K562 (cell line): ENCODE results near the gene ATP2B1. TPM values are rescaled to one million over a fixed set of nuclear protein-coding genes. Genes with fewer than 3 reads are reported as not detected.

Experiments
- ATAC-seq: fragments of 200-7000 bp; cut with Tn5 transposase; 3 replicates; pipeline ENCODE4 v1.9.1; 2020; ENCODE audit warnings: moderate library complexity
- BruUV-seq: library from RNA; stranded (reverse); fragments of 400-500 nt; replicated peaks from 2 replicates; lab custom pipeline; 2021; lab: Mats Ljungman, UMichigan
- CTCF ChIA-PET: fragments of 300-600 bp; formaldehyde crosslinking; extraction: SDS; loops from one replicate; lab custom pipeline; 2021; ENCODE audit warnings: low intra/inter-chr PET ratio; lab: Yijun Ruan, JAX
- POLR2A ChIA-PET: fragments of 300-600, 350-650 bp; sonication (Branson Sonifier 250); formaldehyde crosslinking; extraction: SDS; loops from one replicate; lab custom pipeline; 2021; ENCODE audit warnings: antibody characterized with exemption, inconsistent platforms; lab: Yijun Ruan, JAX
- DNase-seq, 4 experiments: peaks; one replicate each; pipeline versions ENCODE4 v3.0.0 to v3.0.0-alpha.2; 2011 to 2018; ENCODE audit warnings: low spot score in 3 of 4, mixed read lengths in 3 of 4; ENCODE audit errors: extremely low read depth in 1 of 4
- FAIRE-seq: peaks from 2 replicates; lab custom pipeline; 2011; peaks lifted over from hg19 to GRCh38; lab: Jason Lieb, UNC
- H2AFZ ChIP-seq: 2 replicates; pipeline ENCODE4 v1.6.0; 2011; ENCODE audit warnings: low read depth, low read length, control low read depth, inconsistent platforms
- H3K27ac ChIP-seq: fragments of 200-600 bp; 3 replicates; pipeline ENCODE4 v1.8.0; 2011; ENCODE audit warnings: low read depth, mild to moderate bottlenecking, control low read depth, inconsistent platforms, low read length, moderate library complexity, mixed read lengths; ENCODE audit errors: extremely low read depth
- H3K27me3 ChIP-seq, 2 experiments: fragments of 300-600 bp in 1 of 2; 2 replicates in 1 of 2; 3 replicates in 1 of 2; pipeline versions ENCODE4 v1.6.0 to v1.8.0; 2011; ENCODE audit warnings: inconsistent platforms in 2 of 2, low read length in 2 of 2, mild to moderate bottlenecking in 1 of 2, mixed read lengths in 1 of 2, moderate library complexity in 1 of 2; ENCODE audit not compliant: control insufficient read depth in 2 of 2, insufficient read depth in 2 of 2
- H3K36me3 ChIP-seq: fragments of 300-600 bp; 3 replicates; pipeline ENCODE4 v1.8.0; 2011; ENCODE audit warnings: mild to moderate bottlenecking, low read length, inconsistent platforms; ENCODE audit not compliant: control insufficient read depth, insufficient read depth
- H3K4me1 ChIP-seq, 2 experiments: fragments of 200-600 bp in 1 of 2; replicated peaks in 1 of 2; 2 replicates in 1 of 2; 3 replicates in 1 of 2; pipeline versions ENCODE4 v1.5.1 to v1.8.0; 2011; ENCODE audit warnings: inconsistent platforms in 2 of 2, low read length in 2 of 2, mild to moderate bottlenecking in 1 of 2, mixed read lengths in 1 of 2, moderate library complexity in 1 of 2; ENCODE audit not compliant: control insufficient read depth in 2 of 2, insufficient read depth in 2 of 2
- H3K4me2 ChIP-seq: 2 replicates; pipeline ENCODE4 v1.6.1; 2011; ENCODE audit warnings: low read length, control low read depth, inconsistent platforms, mixed read lengths; ENCODE audit not compliant: insufficient read depth
- H3K4me3 ChIP-seq: fragments of 200-600 bp; sonication (generic), shearing (Covaris generic); 2 replicates; pipeline ENCODE4 v1.5.1; 2016; ENCODE audit warnings: control low read depth, inconsistent platforms
- H3K79me2 ChIP-seq: fragments of 200-600 bp; 3 replicates; pipeline ENCODE4 v1.8.0; 2011; ENCODE audit warnings: low read length, inconsistent platforms; ENCODE audit not compliant: control insufficient read depth, insufficient read depth
- H3K9ac ChIP-seq, 2 experiments: 2 replicates each; pipeline versions ENCODE4 v1.6.0 to v1.6.1; 2011; ENCODE audit warnings: low read depth in 2 of 2, low read length in 2 of 2, control low read depth in 1 of 2, inconsistent platforms in 1 of 2, mild to moderate bottlenecking in 1 of 2, mixed read lengths in 1 of 2; ENCODE audit not compliant: insufficient read depth in 1 of 2
- H3K9me1 ChIP-seq: one replicate; pipeline ENCODE4 v1.6.0; 2011; ENCODE audit warnings: inconsistent platforms, mild to moderate bottlenecking, low read length, moderate library complexity; ENCODE audit not compliant: control insufficient read depth, insufficient read depth
- H3K9me3 ChIP-seq: replicated peaks from 2 replicates; pipeline ENCODE4 v1.5.1; 2011; ENCODE audit warnings: low read depth, low read length, inconsistent platforms; ENCODE audit not compliant: control insufficient read depth, insufficient read depth
- H4K20me1 ChIP-seq: replicated peaks from 2 replicates; pipeline ENCODE4 v1.6.1; 2011; ENCODE audit warnings: low read length, inconsistent platforms, mixed read lengths; ENCODE audit not compliant: control insufficient read depth, insufficient read depth
- HMGXB4 ChIP-seq: sonication (generic); formaldehyde crosslinking; IDR thresholded peaks from 2 replicates; pipeline ENCODE4 v1.8.1; 2023; ENCODE audit warnings: mild to moderate bottlenecking, missing genetic modification reagents
- MEIS2 ChIP-seq: fragments of 450-650 bp; IDR thresholded peaks from 2 replicates; pipeline ENCODE4 v1.6.1; 2014; ENCODE audit warnings: mild to moderate bottlenecking; ENCODE audit not compliant: partially characterized antibody
- MXD1 ChIP-seq: fragments of 250-450 bp; sonication (Bioruptor Pico); IDR thresholded peaks from 2 replicates; pipeline ENCODE4 v1.8.0; 2021; ENCODE audit warnings: borderline replicate concordance, mild to moderate bottlenecking, moderate library complexity; ENCODE audit not compliant: poor library complexity, severe bottlenecking
- PBX2 ChIP-seq, 2 experiments: IDR thresholded peaks in 1 of 2; conservative IDR thresholded peaks in 1 of 2; 2 replicates each; pipeline ENCODE4 v1.6.1; 2016; ENCODE audit warnings: low read depth in 2 of 2, mild to moderate bottlenecking in 1 of 2, missing compliant biosample characterization in 1 of 2, missing genetic modification characterization in 1 of 2, moderate library complexity in 1 of 2
- PURB ChIP-seq: sonication (generic); formaldehyde crosslinking; IDR thresholded peaks from 2 replicates; pipeline ENCODE4 v1.9.0; 2021; ENCODE audit warnings: low read depth, mild to moderate bottlenecking, missing genetic modification reagents
- ZBTB9 ChIP-seq: fragments of 450-650 bp; formaldehyde crosslinking; IDR thresholded peaks from 2 replicates; pipeline ENCODE4 v1.4.0; 2020; ENCODE audit warnings: mild to moderate bottlenecking, moderate library complexity
- ZNF134 ChIP-seq: fragments of 250-450 bp; sonication (Bioruptor Pico); conservative IDR thresholded peaks from 2 replicates; pipeline ENCODE4 v1.4.0; 2020
- WGBS: fragments of 100-300 bp; shearing (Covaris generic); methylation state at CpG from one replicate; pipeline ENCODE4 v1.1.6; 2016; ENCODE audit warnings: low coverage, mixed read lengths; ENCODE audit not compliant: insufficient coverage; ENCODE audit errors: missing lambda C conversion rate; 5-methylcytosine and 5-hydroxymethylcytosine counted together
- in situ Hi-C: fragments of 300-500 bp; cut with MboI; formaldehyde crosslinking; loops from 4 replicates; pipeline ENCODE4 v1.15.0; 2018; ENCODE audit warnings: inconsistent platforms, mixed read lengths
- intact Hi-C: fragments of 100-400 bp; cut with micrococcal nuclease; formaldehyde crosslinking; loops from 2 replicates; pipeline ENCODE4 v1.14.2; 2022
- polyA plus RNA-seq, 8 experiments: library from polyadenylated mRNA; depleted of rRNA in 4 of 8; stranded (reverse) in 5 of 8; unstranded in 3 of 8; fragments of >200 nt; fragmentation: Nextera tagmentation in 2 of 8; fragmentation: Illumina TruSeq in 1 of 8; extraction: Ambion mirVana in 2 of 8; extraction: Trizol in 1 of 8; gene quantifications; 2 replicates each; pipeline versions ENCODE4 v1.2.1 to v1.2.3, GENCODE V29; 2011 to 2014; ENCODE audit warnings: inconsistent platforms in 1 of 8, missing spikeins in 1 of 8
- total RNA-seq, 7 experiments: library from RNA; depleted of rRNA in 6 of 7; stranded (reverse); fragments of >200 nt in 6 of 7; fragmentation: Illumina TruSeq in 2 of 7; extraction: Trizol in 2 of 7; gene quantifications; 2 replicates each; pipeline versions ENCODE4 v1.2.1 to v1.2.3, GENCODE V29; 2011 to 2021; ENCODE audit warnings: low replicate concordance in 1 of 7

The ATP2B1 gene
- total and polyA plus RNA-seq, 9 of the 15 experiments (the other 6 are each of a cell fraction or from before 2014, with no cell fraction given), result 8.6 to 39.0 (median 27.8) TPM

- POLR2A ChIA-PET, result interaction anchor here (1.0 to 1.2 kb wide), 2 partner anchors 9 to 40 kb away, joined by 3 to 4 read pairs; partner anchors contain the start of gene ATP2B1
- Histone ChIP-seq H3K4me2 (no peak overlapping the region), H3K4me3 (no peak overlapping the region), H4K20me1 (no peaks in the 10 kb centered on the region), H3K27ac (no peak overlapping the region), H3K36me3 (no peaks in the 10 kb centered on the region), H3K79me2 (peaks cover 84% of the 10 kb centered on the region), H3K9ac (no peak overlapping the region), H3K4me1 (peaks cover 5 to 31% of the 10 kb centered on the region in 2 experiments), H3K9me3 (no peaks in the 10 kb centered on the region), H3K27me3 (no peaks in the 10 kb centered on the region), H3K9me1 (no peaks in the 10 kb centered on the region), H2AFZ (no peak overlapping the region)
- DNase-seq (no peak), FAIRE-seq (no peak), ATAC-seq (no peak)
- TF ChIP-seq ZBTB9 (no peak), MEIS2 (peak; percentile 65), HMGXB4 (CRISPR knock-in tag) (no peak), MXD1 (no peak), PURB (no peak), PBX2 (CRISPR knock-in tag; IDR thresholded peaks at IDR 0.05; ENCODE audit: low read depth) (no peak), PBX2 (tag; conservative IDR thresholded peaks at IDR 0.05; ENCODE audit: low read depth) (peak; percentile 62), ZNF134 (CRISPR knock-in tag) (no peak)
- CTCF ChIA-PET, result no interaction called here
- in situ Hi-C loops (no loop called here), intact Hi-C loops (no loop called here)
- no TSS peak for BruUV-seq
- 72% methylated on average over 5 of the region's 6 CpGs for WGBS
Measured at GRCh38 chr12:89669197-89669596, 39.4 kb downstream of the ATP2B1 start.
